Motor neuron (in vitro differentiated cells): ENCODE results near the gene TUSC2. TPM values are rescaled to one million over a fixed set of nuclear protein-coding genes. Genes with fewer than 3 reads are reported as not detected.

Experiments
- ATAC-seq, 8 experiments: fragments of 200-7000 bp; cut with Tn5 transposase; replicated peaks in 6 of 8; 2 replicates each; pipeline ENCODE4 v1.8.0; 2021; ENCODE audit warnings: mild to moderate bottlenecking in 8 of 8, moderate library complexity in 8 of 8
- H3K27ac ChIP-seq, 2 donors: fragments of 250-450 bp; sonication (Bioruptor Pico); 2 replicates each; pipeline ENCODE4 v1.9.0; 2021; ENCODE audit warnings: antibody characterized with exemption in 2 of 2, mild to moderate bottlenecking in 2 of 2, moderate library complexity in 1 of 2
- H3K4me1 ChIP-seq, 2 donors: fragments of 250-450 bp; sonication (Bioruptor Pico); replicated peaks in 1 of 2; 2 replicates each; pipeline ENCODE4 v1.6.1; 2021; ENCODE audit warnings: antibody characterized with exemption in 2 of 2, mild to moderate bottlenecking in 2 of 2, moderate library complexity in 1 of 2
- H3K4me3 ChIP-seq, 5 donors: fragments of 250-450 bp; sonication (Bioruptor Pico); 2 replicates each; pipeline ENCODE4 v1.9.0; 2021; ENCODE audit warnings: antibody characterized with exemption in 5 of 5, mild to moderate bottlenecking in 5 of 5, moderate library complexity in 4 of 5
- WGBS, 10 experiments: fragments of 450-650 bp; shearing (Covaris generic); methylation state at CpG; one replicate each; pipeline ENCODE4 v1.0.0; 2022; 5-methylcytosine and 5-hydroxymethylcytosine counted together
- in situ Hi-C, 9 experiments: fragments of 400-800 bp; cut with MboI; loops; one replicate each; pipeline ENCODE4 v1.15.0; 2021; ENCODE audit warnings: low sequenced_read_pairs in 9 of 9, low pct_unique_long_range_greater_than_20kb in 2 of 9; ENCODE audit not compliant: unreplicated experiment in 9 of 9
- total RNA-seq, 8 experiments: library from RNA; unstranded; fragments of 300-600 nt; gene quantifications; 2 replicates each; pipeline versions ENCODE4 v1.2.3 to v1.2.4, GENCODE V29; 2022

Gene TUSC2
- total RNA-seq, 8 experiments from 2014 or later, result 15.5 to 36.9 (median 26.1) TPM

DNA sequence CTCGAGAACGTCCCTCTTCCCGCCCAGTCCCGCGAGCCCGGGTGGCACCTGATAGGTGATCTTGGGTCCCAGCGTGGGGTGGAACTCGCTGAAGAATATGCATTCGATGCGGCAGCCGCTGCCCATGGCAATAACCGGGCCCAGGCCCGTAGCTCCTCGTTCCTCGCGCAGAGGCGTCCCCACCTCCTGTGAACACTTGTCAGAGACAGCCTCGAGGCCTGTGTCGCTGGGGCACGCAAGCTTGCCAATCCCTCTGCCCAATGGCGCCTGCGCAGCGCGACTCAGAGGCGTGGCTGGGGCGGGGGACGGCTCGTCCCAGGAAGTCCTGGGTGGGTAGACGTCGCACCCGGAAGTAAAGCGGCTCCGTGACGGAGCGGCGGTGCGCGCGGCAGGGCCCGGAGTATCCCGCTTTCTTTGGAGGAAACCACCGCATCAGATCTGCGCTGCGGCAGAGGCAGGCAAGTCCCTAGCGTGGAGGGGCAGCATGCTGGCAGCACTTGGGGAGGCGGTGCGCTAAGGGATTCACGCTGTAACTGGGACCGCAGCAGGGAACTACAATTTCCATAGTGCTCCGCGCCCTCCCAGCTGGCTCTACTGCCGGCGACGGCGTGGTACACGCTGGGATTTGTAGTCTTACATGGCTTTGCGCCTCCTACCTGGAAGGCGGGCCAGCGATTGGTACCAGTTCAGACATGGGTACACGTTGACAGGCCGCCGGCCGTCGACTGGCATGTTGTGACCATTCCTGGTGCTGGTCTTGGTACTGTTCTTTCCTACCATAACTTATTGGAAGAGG, 22.7 kb upstream of the TUSC2 start, which contains the start of the genes CYB561D2 and NPRL2:
TSS of gene CYB561D2 (plus strand) at position 336 of the 796 bp plus-strand sequence. CDS start 572 bp downstream, outside the sequence.
TSS of gene NPRL2 (minus strand) at position 249 of the 796 bp plus-strand sequence. CDS start at position 126, 123 bp downstream.
- Histone ChIP-seq H3K4me3 (peak within 1 kb of the TSS; percentile 70 to 85 (median 73)), H3K4me1 (peaks cover 20 to 25% of the 10 kb centered on the region in 2 donors), H3K27ac (peak within 1 kb of the TSS; percentile 97 to 98)
- 0 to 3% (median 0%) methylated on average over 6 to 44 of the region's 64 CpGs; no CpG with 5 or more reads in 4 of the 10 experiments for WGBS, 10 experiments
- ATAC-seq, result peak; percentile 85 to 94 (median 87)
- in situ Hi-C loops, result no loop called here

DNA sequence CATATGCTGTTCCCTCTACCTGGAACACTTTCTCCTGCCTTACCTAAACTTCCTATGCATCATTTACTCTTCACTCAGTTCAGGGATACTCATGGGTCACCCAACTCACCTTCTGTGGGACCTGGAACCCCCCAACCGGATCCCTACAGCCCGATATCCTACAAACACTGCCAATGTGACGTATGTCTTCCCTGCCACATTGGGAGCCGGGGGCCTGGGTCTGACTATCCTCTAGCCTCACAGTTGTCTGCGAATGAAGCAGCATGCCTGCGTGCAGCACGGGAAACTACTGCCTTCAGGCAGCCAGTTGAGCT, 22.1 kb upstream of the TUSC2 start:
- Histone ChIP-seq H3K27ac (peak overlapping the region; percentile 97 to 98), H3K4me1 (peaks cover 22 to 30% of the 10 kb centered on the region in 2 donors), H3K4me3 (peak overlapping the region; percentile 70 to 85 (median 73))
- in situ Hi-C loops, result no loop called here
- 0 to 37% (median 8%) methylated on average over 1 to 7 of the region's 7 CpGs; no CpG with 5 or more reads in 2 of the 10 experiments for WGBS, 10 experiments
- no peak for ATAC-seq

DNA sequence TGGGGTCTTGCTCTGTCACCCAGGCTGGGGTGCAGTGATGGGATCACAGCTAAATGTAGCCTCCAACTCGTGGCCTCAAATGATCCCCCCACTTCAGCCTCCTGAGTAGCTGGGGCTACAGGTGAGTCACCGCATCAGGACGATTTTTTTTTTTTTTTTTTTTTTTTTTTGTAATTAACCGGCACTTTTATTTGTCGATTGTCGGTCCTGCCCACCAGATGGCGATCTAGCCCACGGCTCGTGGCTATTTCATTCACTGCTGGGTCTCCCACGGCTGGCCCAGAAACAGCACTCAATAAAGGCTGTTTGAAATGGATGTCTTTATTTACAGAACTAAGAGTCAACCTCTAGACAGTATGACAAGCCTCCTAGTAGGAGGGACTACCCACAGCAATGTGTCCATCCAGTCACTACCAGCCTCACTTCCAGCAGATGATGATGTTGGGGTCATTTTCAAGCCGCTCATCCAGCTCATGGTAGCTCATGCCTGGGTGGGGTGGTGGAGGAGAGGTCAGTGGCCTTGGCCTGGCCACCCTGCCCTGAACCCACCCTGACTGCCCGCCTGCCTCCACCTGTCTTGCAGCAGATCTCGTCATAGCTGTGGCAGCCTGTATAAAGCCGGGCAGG, 19.3 kb upstream of the TUSC2 start:
- peaks cover 22 to 31% of the 10 kb centered on the region in 2 donors for H3K4me1 ChIP-seq
- WGBS, 10 experiments, result 0 to 11% (median 2%) methylated on average over 1 to 11 of the region's 14 CpGs; no CpG with 5 or more reads in 2 of the 10 experiments
- H3K4me3 ChIP-seq, result no peak overlapping the region
- in situ Hi-C loops, result loop anchor here in 3 of 9 experiments (10.0 kb wide), 2 partner anchors 198 to 208 kb away; no protein-coding TSS in a partner anchor
- no peak overlapping the region for H3K27ac ChIP-seq
- peak in 6 of 8 experiments; percentile 3 to 16 (median 4) for ATAC-seq

DNA sequence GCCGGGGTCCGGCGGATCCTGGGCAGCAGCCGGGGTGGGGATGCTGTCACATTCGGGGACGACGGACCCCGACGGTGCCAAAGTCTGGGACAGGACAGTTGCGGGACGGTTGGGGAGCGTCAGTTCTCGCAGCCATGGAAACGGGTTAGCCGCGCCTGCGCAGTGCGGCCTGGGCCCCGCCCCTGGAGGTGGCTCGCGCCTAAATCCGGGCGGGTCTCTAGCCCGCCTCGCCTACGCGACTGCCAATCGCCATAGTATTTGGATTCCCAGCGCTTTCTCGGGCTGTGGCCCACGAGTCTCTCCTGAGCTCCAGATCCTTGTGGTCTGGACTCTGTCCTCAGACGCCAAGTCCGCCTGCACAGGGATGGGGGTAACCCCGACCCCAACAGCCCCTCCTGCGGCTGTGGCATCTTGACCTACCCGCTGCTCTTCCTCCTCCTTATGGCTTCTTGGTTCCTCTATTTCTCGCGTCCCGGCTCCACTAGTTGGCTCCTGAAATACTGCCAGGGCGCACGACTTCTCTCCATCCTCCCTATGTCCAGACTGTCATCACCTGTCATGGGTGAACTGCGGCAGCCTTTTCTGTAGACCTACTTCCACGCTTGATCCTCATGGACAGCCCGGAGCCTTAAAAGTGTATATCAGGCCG, 17.7 kb upstream of the TUSC2 start, which contains the start of gene ZMYND10:
TSS of gene ZMYND10 (minus strand) at position 147 of the 649 bp plus-strand sequence. CDS start 153 bp downstream, outside the sequence.
- 0 to 57% (median 10%) methylated on average over 1 to 17 of the region's 45 CpGs; no CpG with 5 or more reads in 3 of the 10 experiments for WGBS, 10 experiments
- Histone ChIP-seq H3K27ac (no peak within 1 kb of the TSS), H3K4me3 (peak within 1 kb of the TSS; percentile 11 to 32 (median 27)), H3K4me1 (peaks cover 17 to 24% of the 10 kb centered on the region in 2 donors)
- in situ Hi-C loops, result loop anchor here in 3 of 9 experiments (10.0 kb wide), 2 partner anchors 199 to 209 kb away; no protein-coding TSS in a partner anchor
- peak; percentile 11 to 56 (median 22) for ATAC-seq

DNA sequence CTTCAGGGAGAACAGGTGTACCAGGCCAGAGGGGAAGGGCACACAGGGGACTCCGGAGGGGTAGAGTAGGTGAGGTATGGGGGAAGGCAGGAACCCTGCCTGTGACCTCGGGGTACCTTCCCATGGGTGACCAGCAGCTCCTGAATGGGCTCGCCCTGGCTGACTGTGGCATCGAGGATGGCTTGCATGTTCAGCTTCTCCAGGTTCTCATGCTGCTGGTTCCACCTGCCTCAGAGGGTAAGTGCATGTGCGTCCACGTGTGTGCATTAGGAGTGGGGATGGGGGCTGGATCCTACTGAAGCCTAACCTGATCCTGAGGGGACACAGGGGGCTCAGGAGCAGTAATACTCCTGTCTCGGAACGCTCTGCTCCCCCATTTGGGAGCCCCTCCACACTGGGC, 17.0 kb upstream of the TUSC2 start:
- WGBS, 10 experiments, result 0% methylated on average over 1 of the region's 8 CpGs; no CpG with 5 or more reads in 9 of the 10 experiments
- in situ Hi-C loops, result loop anchor here in 3 of 9 experiments (10.0 kb wide), 2 partner anchors 200 to 210 kb away; no protein-coding TSS in a partner anchor
- peak in 1 of 8 experiments; percentile 0 for ATAC-seq
- Histone ChIP-seq H3K4me1 (peaks cover 20 to 28% of the 10 kb centered on the region in 2 donors), H3K4me3 (peak overlapping the region in 3 of 5 donors; percentile 27 to 32 (median 32)), H3K27ac (no peak overlapping the region)

DNA sequence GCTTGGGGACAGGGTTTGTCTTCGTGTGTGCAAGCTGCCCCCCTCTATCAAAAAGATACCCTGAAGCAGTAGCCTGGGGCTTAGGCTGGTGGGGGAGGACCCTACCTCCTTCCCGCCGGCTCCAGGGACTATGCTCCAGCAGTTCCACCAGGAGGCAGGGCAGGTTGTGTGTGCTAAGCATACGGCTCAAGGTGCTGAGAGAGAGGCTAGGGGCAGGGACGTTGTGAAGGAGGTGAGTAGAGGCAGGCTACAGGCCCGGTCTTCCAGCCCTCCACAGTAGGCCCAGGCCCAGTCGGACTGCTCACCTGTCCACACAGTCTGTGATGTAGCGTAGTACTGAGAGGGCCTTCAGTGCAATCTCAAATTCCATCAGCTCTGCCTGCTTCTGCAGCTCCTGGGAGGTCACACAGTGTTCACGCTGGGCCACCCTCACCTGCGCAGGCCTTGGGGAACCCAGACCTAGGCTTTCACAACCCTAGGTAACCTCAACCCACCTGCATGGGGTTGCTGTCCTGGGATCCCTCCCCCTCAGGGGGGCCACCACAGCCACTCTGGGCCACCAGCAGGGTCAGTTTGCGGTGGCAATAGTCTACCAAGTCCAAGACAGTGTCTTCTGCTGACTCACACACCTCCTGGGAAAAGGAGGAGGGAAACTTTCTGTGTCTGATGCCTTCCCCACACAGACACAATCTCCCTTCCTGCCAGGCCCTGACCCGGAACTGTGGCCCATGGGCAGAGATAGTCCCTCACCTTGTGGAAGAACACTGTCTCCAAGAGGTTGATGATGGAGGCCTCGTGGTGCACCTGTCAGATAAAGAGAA, 15.0 kb upstream of the TUSC2 start:
- WGBS, 10 experiments, result 30 to 100% (median 96%) methylated on average over 1 to 5 of the region's 13 CpGs; no CpG with 5 or more reads in 5 of the 10 experiments
- H3K4me1 ChIP-seq, result peaks cover 19 to 25% of the 10 kb centered on the region in 2 donors
- ATAC-seq, result no peak

DNA sequence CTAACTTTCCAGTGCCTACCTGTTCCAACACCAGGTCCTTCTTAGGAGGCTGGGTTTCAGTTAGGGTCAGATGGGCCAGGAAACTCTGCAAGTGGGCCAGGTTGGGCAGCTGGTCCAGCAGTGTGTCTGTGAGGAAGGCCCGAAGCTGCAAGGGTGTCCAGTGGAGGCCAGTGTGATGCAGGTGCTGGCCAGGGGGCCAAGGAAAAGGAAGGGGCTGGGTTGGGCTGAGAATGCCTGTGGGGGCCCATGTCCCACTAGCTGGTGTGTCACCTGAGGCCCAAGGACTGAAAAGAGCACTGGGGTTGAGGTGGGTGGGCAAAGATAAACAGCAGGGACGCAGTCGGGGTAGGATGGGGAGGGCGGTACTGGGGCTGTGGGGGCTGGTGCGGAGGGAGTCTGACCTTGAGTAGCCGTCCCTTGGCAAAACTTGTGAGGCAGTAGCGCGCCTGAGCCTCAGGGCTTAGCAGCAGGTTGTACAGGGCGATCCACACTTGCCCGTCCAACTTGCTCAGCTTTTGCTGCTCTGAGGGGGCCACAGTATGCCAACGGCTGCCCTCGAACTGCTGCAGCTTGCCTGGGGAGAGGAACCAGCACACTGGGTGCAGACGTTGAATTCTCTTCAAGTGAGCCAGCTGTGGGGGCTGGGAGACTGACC, 14.1 kb upstream of the TUSC2 start:
- in situ Hi-C loops, result loop anchor here in 3 of 9 experiments (10.0 kb wide), 2 partner anchors 203 to 213 kb away; no protein-coding TSS in a partner anchor
- 40 to 100% (median 75%) methylated on average over 1 of the region's 13 CpGs; no CpG with 5 or more reads in 6 of the 10 experiments for WGBS, 10 experiments
- ATAC-seq, result no peak
- H3K4me3 ChIP-seq, result no peak overlapping the region
- no peak overlapping the region for H3K27ac ChIP-seq
- peaks cover 18 to 22% of the 10 kb centered on the region in 2 donors for H3K4me1 ChIP-seq

More for the DNA sequence above, 15.0 kb upstream of the TUSC2 start:
- in situ Hi-C loops, result loop anchor here in 3 of 9 experiments (10.0 kb wide), 2 partner anchors 202 to 212 kb away; no protein-coding TSS in a partner anchor
- no peak overlapping the region for H3K27ac ChIP-seq
- no peak overlapping the region for H3K4me3 ChIP-seq

DNA sequence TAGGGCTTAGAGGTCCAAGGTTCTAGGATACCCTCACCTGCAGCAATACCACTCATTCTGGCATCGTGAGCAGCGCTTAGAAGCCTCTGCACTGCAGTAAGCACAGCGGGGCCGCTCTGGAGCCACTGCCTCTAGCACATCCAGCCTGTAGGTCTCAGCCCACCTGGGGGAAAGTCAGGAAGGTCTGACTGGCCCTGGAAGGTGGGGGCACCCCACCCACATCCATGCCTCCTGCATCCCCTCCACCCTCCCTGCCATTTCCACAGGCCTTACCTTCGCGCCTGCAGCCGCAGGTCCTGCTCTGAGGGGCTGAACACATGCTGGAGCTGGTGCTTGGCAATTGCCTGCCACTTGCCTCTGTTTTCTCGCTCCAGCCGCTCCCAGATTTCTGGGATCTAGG, 13.5 kb upstream of the TUSC2 start:
- Histone ChIP-seq H3K4me1 (peaks cover 18 to 22% of the 10 kb centered on the region in 2 donors), H3K4me3 (no peak overlapping the region)
- in situ Hi-C loops, result loop anchor here in 3 of 9 experiments (10.0 kb wide), 2 partner anchors 203 to 213 kb away; no protein-coding TSS in a partner anchor

DNA sequence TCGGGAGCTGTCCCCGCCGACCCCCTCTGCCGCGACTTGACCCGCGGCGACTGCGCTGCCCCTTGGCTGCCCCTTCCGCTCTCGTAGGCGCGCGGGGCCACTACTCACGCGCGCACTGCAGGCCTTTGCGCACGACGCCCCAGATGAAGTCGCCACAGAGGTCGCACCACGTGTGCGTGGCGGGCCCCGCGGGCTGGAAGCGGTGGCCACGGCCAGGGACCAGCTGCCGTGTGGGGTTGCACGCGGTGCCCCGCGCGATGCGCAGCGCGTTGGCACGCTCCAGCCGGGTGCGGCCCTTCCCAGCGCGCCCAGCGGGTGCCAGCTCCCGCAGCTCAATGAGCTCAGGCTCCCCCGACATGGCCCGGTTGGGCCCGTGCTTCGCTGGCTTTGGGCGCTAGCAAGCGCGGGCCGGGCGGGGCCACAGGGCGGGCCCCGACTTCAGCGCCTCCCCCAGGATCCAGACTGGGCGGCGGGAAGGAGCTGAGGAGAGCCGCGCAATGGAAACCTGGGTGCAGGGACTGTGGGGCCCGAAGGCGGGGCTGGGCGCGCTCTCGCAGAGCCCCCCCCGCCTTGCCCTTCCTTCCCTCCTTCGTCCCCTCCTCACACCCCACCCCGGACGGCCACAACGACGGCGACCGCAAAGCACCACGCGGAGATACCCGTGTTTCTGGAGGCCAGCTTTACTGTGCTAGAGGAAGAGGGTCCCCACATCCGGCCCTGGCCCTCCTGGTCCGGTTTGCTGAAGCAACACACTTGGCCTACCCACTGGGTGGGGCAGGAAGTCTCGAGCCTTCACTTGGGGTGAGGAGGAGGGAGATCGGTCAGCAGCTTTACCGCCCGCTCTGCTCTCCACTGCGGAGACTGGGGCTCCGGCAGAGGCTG, 12.7 kb upstream of the TUSC2 start, which contains the start of gene RASSF1:
TSS of gene RASSF1 (minus strand) at position 389 of the 882 bp plus-strand sequence. CDS start at position 358, 31 bp downstream.
- no peak within 1 kb of the TSS for H3K27ac ChIP-seq
- in situ Hi-C loops, result loop anchor here in 3 of 9 experiments (10.0 kb wide), 2 partner anchors 204 to 214 kb away; no protein-coding TSS in a partner anchor
- ATAC-seq, result peak in 3 of 8 experiments; percentile 22 to 27 (median 27)
- H3K4me3 ChIP-seq, result no peak within 1 kb of the TSS
- H3K4me1 ChIP-seq, result peaks cover 22 to 23% of the 10 kb centered on the region in 2 donors
- WGBS, 10 experiments, result 0 to 40% (median 3%) methylated on average over 1 to 25 of the region's 85 CpGs; no CpG with 5 or more reads in 3 of the 10 experiments

More for the DNA sequence above, 13.5 kb upstream of the TUSC2 start:
- ATAC-seq, result no peak
- no peak overlapping the region for H3K27ac ChIP-seq
- WGBS, 10 experiments, result 20 to 83% (median 40%) methylated on average over 1 to 2 of the region's 9 CpGs; no CpG with 5 or more reads in 7 of the 10 experiments

DNA sequence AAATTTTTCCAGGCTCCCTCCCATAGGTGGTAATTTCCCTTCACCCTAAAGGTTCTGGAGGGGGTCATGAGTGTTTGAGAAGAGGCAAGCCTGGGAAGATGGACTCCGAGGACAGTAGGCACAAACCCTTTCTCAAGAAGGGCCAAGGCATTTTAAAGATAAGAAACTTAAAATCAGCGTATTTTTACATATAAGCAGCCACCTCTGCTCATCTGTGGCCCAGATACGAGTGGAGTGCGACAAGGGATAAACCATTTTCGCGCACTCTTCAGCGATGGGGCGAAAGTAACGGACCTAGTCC, 12.1 kb upstream of the TUSC2 start:
- in situ Hi-C loops, result loop anchor here in 3 of 9 experiments (10.0 kb wide), 2 partner anchors 205 to 215 kb away; no protein-coding TSS in a partner anchor
- Histone ChIP-seq H3K27ac (no peak overlapping the region), H3K4me3 (no peak overlapping the region), H3K4me1 (peaks cover 21 to 23% of the 10 kb centered on the region in 2 donors)
- WGBS, 10 experiments, result 0 to 38% (median 0%) methylated on average over 3 to 9 of the region's 9 CpGs; no CpG with 5 or more reads in 5 of the 10 experiments
- no peak for ATAC-seq
